Right lobe of liver (tissue), 6 donors: ENCODE measurements around the gene TENM3. TPM values are rescaled to one million over a fixed set of nuclear protein-coding genes. Genes with fewer than 3 reads are reported as not detected.

Experiments used
- ATAC-seq, 4 donors: fragments of 200-7000 bp; cut with Tn5 transposase; one replicate each; pipeline ENCODE4 v1.9.1; 2020; ENCODE audit warnings: mild to moderate bottlenecking in 4 of 4, moderate library complexity in 4 of 4
- DNase-seq, 3 donors: peaks; one replicate each; pipeline ENCODE4 v3.0.0-alpha.2; 2020
- H3K27ac ChIP-seq, 3 donors: fragments of 200-600 bp; one replicate each; pipeline ENCODE4 v1.8.0; 2022
- H3K27me3 ChIP-seq, 2 donors: fragments of 200-600 bp; one replicate each; pipeline ENCODE4 v1.8.0; 2022
- H3K36me3 ChIP-seq, 4 donors: fragments of 200-600 bp; sonication (generic) in 1 of 4; one replicate each; pipeline versions ENCODE4 v1.5.1 to v1.8.0; 2017 to 2022; ENCODE audit warnings: control low read depth in 1 of 4
- H3K4me1 ChIP-seq, 4 donors: fragments of 200-600 bp; sonication (generic) in 1 of 4; one replicate each; pipeline versions ENCODE4 v1.5.1 to v1.8.0; 2017 to 2022; ENCODE audit warnings: control low read depth in 1 of 4
- H3K4me3 ChIP-seq, 3 donors: fragments of 200-600 bp; one replicate each; pipeline ENCODE4 v1.8.0; 2022
- H3K9me3 ChIP-seq, 4 donors: fragments of 200-600 bp; sonication (generic) in 1 of 4; one replicate each; pipeline versions ENCODE4 v1.5.1 to v1.8.0; 2017 to 2022; ENCODE audit warnings: control low read depth in 1 of 4
- CTCF ChIP-seq, 4 donors: fragments of 200-600 bp in 3 of 4; fragments of 450-650 bp in 1 of 4; IDR thresholded peaks; one replicate each; pipeline versions ENCODE4 v1.5.1 to v1.8.0; 2016 to 2022; ENCODE audit warnings: antibody characterized with exemption in 4 of 4, mild to moderate bottlenecking in 2 of 4
- POLR2A ChIP-seq: fragments of 450-650 bp; IDR thresholded peaks from one replicate; pipeline ENCODE4 v1.6.1; 2017; ENCODE audit warnings: antibody characterized with exemption, mild to moderate bottlenecking
- WGBS: methylation state at CpG from one replicate; pipeline ENCODE4 v1.1.6; 2018; ENCODE audit warnings: low coverage, low lambda C conversion rate; ENCODE audit not compliant: insufficient coverage; ENCODE audit errors: missing lambda C conversion rate; 5-methylcytosine and 5-hydroxymethylcytosine counted together
- intact Hi-C, 2 donors: fragments of 100-400 bp; cut with DNase I; formaldehyde crosslinking; loops; one replicate each; pipeline versions ENCODE4 v1.11.2 to v1.14.1; 2022
- total RNA-seq, 6 experiments: library from RNA; depleted of rRNA in 2 of 6; stranded (reverse); fragments of >200 nt in 2 of 6; fragmentation: NEBNext Ultra II Directional in 3 of 6; extraction: Animal tissue kit (Norgen Biotek cat#: 25700) in 3 of 6; gene quantifications; one replicate each; pipeline versions ENCODE4 v1.1.0 to v1.2.4, GENCODE V29; 2016 to 2023
- donor health status: DM: no; HTN: yes; CAD: no.
- donor health status: DM: no; HTN: no; CAD: no.
- donor health status: DM: no; HTN: no; CAD: no.
- donor health status: DM: no; HTN: yes; CAD: no.
- donor health status: DM: no; HTN: yes; CAD: no.

TENM3 gene
- total RNA-seq, 6 experiments from 2014 or later = 0.06 to 3.0 (median 1.1) TPM

GRCh38 chr4:182257016-182257415 lies 13.8 kb downstream of the TENM3 start:
- Histone ChIP-seq H3K9me3 (no peaks in the 10 kb centered on the region), H3K36me3 (no peaks in the 10 kb centered on the region), H3K27ac (no peak overlapping the region), H3K27me3 (no peaks in the 10 kb centered on the region), H3K4me1 (no peaks in the 10 kb centered on the region), H3K4me3 (no peak overlapping the region)
- 93% methylated on average over 2 of the region's 3 CpGs for WGBS
- DNase-seq (no peak), ATAC-seq (no peak)
- intact Hi-C loops = no loop called here
- TF ChIP-seq POLR2A = no peak
- TF ChIP-seq CTCF (IDR thresholded peaks at IDR 0.05) = no peak

GRCh38 chr4:182257503-182257902 lies 14.3 kb downstream of the TENM3 start:
- Histone ChIP-seq H3K9me3 (no peaks in the 10 kb centered on the region), H3K4me3 (no peak overlapping the region), H3K36me3 (no peaks in the 10 kb centered on the region), H3K27ac (no peak overlapping the region), H3K27me3 (no peaks in the 10 kb centered on the region), H3K4me1 (no peaks in the 10 kb centered on the region)
- WGBS = 43% methylated on average over 3 of the region's 3 CpGs
- intact Hi-C loops = no loop called here
- ATAC-seq = no peak
- TF ChIP-seq CTCF (IDR thresholded peaks at IDR 0.05) (no peak), POLR2A (no peak)
- DNase-seq = no peak

- DNase-seq (no peak), ATAC-seq (no peak)
- Histone ChIP-seq H3K9me3 (no peaks in the 10 kb centered on the region), H3K4me1 (no peaks in the 10 kb centered on the region), H3K27ac (no peak overlapping the region), H3K36me3 (no peaks in the 10 kb centered on the region), H3K4me3 (no peak overlapping the region), H3K27me3 (no peaks in the 10 kb centered on the region)
- WGBS = 40% methylated on average over 4 of the region's 4 CpGs
- intact Hi-C loops = no loop called here
- TF ChIP-seq POLR2A = no peak
Measured at GRCh38 chr4:182258441-182259000, 15.3 kb downstream of the TENM3 start.

- TF ChIP-seq POLR2A (no peak), CTCF (IDR thresholded peaks at IDR 0.05) (no peak)
- DNase-seq = no peak
- intact Hi-C loops = no loop called here
- no peaks in the 10 kb centered on the region for H3K9me3 ChIP-seq
- no peaks in the 10 kb centered on the region for H3K36me3 ChIP-seq
- 65% methylated on average over 7 of the region's 8 CpGs for WGBS
- no peak for ATAC-seq
- no peak overlapping the region for H3K4me3 ChIP-seq
- H3K27ac ChIP-seq = no peak overlapping the region
- H3K27me3 ChIP-seq = no peaks in the 10 kb centered on the region
- no peaks in the 10 kb centered on the region for H3K4me1 ChIP-seq
Measured at GRCh38 chr4:182261651-182262223, 18.5 kb downstream of the TENM3 start.

- Histone ChIP-seq H3K9me3 (no peaks in the 10 kb centered on the region), H3K27ac (no peak overlapping the region), H3K27me3 (no peaks in the 10 kb centered on the region), H3K36me3 (no peaks in the 10 kb centered on the region), H3K4me3 (no peak overlapping the region), H3K4me1 (no peaks in the 10 kb centered on the region)
- TF ChIP-seq CTCF (IDR thresholded peaks at IDR 0.05) (no peak), POLR2A (no peak)
- no peak for DNase-seq
- ATAC-seq = no peak
- 72% methylated on average over 10 of the region's 10 CpGs for WGBS
- intact Hi-C loops = no loop called here
Measured at GRCh38 chr4:182263562-182263961, 20.4 kb downstream of the TENM3 start.
